H1 (cell line): ENCODE results near the gene SPG7. TPM values are rescaled to one million over a fixed set of nuclear protein-coding genes. Genes with fewer than 3 reads are reported as not detected.

Source experiments
- KDM1A ChIP-seq: fragments of 200-600, 300-600 bp; sonication (generic); IDR thresholded peaks from 2 replicates; pipeline ENCODE4 v1.7.1; 2016; ENCODE audit warnings: mild to moderate bottlenecking, low read length, borderline replicate concordance
- SP2 ChIP-seq: IDR thresholded peaks from 2 replicates; pipeline ENCODE4 v1.6.1; 2012; ENCODE audit warnings: mild to moderate bottlenecking, low read length, inconsistent platforms
- SP4 ChIP-seq: IDR thresholded peaks from 2 replicates; pipeline ENCODE4 v1.6.1; 2012; ENCODE audit warnings: low read length, inconsistent platforms
- TAF1 ChIP-seq: IDR thresholded peaks from 2 replicates; pipeline ENCODE4 v1.6.1; 2011; ENCODE audit warnings: mild to moderate bottlenecking, low read depth, low read length
- polyA plus RNA-seq, 7 experiments: library from polyadenylated mRNA; depleted of rRNA in 3 of 7; stranded (reverse) in 5 of 7; unstranded in 2 of 7; fragments of >200 nt in 5 of 7; fragments of 200-250 nt in 2 of 7; gene quantifications; 1 replicate in 5 of 7; 2 replicates in 1 of 7; 4 replicates in 1 of 7; pipeline versions ENCODE4 v1.2.1 to v1.2.3, GENCODE V29; 2011 to 2013; ENCODE audit warnings: missing spikeins in 2 of 7, mixed read lengths in 2 of 7
- total RNA-seq: library from RNA; stranded (reverse); fragmentation: NEBNext Ultra II Directional; extraction: Animal tissue kit (Norgen Biotek cat#: 25700); gene quantifications from 2 replicates; pipeline ENCODE4 v1.2.1, GENCODE V29; 2021

Gene SPG7
- total and polyA plus RNA-seq, 2 of the 8 experiments (the other 6 are each of a cell fraction or from before 2014, with no cell fraction given), result 72.1 to 113 TPM

GRCh38 chr16:89534252-89534756 lies 26.1 kb downstream of the SPG7 start (continued):
- TF ChIP-seq KDM1A, result no peak
- TF ChIP-seq SP2, result no peak
- no peak for TF ChIP-seq SP4
- TF ChIP-seq TAF1, result no peak
- TF ChIP-seq, all 59 proteins: peak for 0
